Upper lobe of left lung (tissue), 4 donors: ENCODE measurements around the gene LIPA.

Experiments
- CTCF ChIP-seq, 6 experiments: fragments of 450-650 bp in 4 of 6; fragments of 200-600 bp in 2 of 6; sonication (generic) in 2 of 6; IDR thresholded peaks; one replicate each; pipeline ENCODE4 v1.5.1; 2016 to 2019; ENCODE audit warnings: antibody characterized with exemption in 6 of 6
- POLR2A ChIP-seq, 4 donors: fragments of 450-650 bp; IDR thresholded peaks; one replicate each; pipeline ENCODE4 v1.5.1; 2016 to 2017; ENCODE audit warnings: antibody characterized with exemption in 4 of 4, mild to moderate bottlenecking in 2 of 4
- POLR2AphosphoS5 ChIP-seq, 2 donors: sonication (generic); formaldehyde crosslinking; IDR thresholded peaks; one replicate each; pipeline ENCODE4 v1.5.1; 2017; ENCODE audit warnings: antibody characterized with exemption in 2 of 2

- TF ChIP-seq CTCF (IDR thresholded peaks at IDR 0.05) (no peak), POLR2A (IDR thresholded peaks at IDR 0.05) (no peak), POLR2AphosphoS5 (IDR thresholded peaks at IDR 0.05) (no peak)
Measured at GRCh38 chr10:89269433-89270152, 18.0 kb upstream of the LIPA start.
